ENCODE measurements around the gene HJURP.

GRCh38 chr2:233821709-233822100, 32.6 kb downstream of the HJURP start:
- TF ChIP-seq USF2 (IDR thresholded peaks at IDR 0.05) (no peak), CTCF (IDR thresholded peaks at IDR 0.05) (no peak), MAZ (IDR thresholded peaks at IDR 0.05; ENCODE audit: borderline replicate concordance, low read depth, low read length) (no peak)
